Suprapubic skin (tissue), 4 donors: ENCODE data around the gene NRCAM. TPM values are rescaled to one million over a fixed set of nuclear protein-coding genes. Genes with fewer than 3 reads are reported as not detected.
"Not testable (repeated sequence)": the region's sequence is repeated elsewhere in the genome, so short reads cannot be mapped to it uniquely, and the experiment has no call there.

Experiments
- DNase-seq, 2 donors: peaks; one replicate each; pipeline ENCODE4 v3.0.0-alpha.2; 2019; ENCODE audit warnings: low spot score in 2 of 2
- H3K27ac ChIP-seq: fragments of 200-600 bp; sonication (generic); one replicate; pipeline ENCODE4 v1.5.1; 2019
- H3K27me3 ChIP-seq: fragments of 200-600 bp; sonication (generic); one replicate; pipeline ENCODE4 v1.5.1; 2019
- H3K36me3 ChIP-seq: fragments of 200-600 bp; sonication (generic); one replicate; pipeline ENCODE4 v1.5.1; 2019
- H3K4me1 ChIP-seq: fragments of 200-600 bp; sonication (generic); one replicate; pipeline ENCODE4 v1.5.1; 2019
- H3K4me3 ChIP-seq: fragments of 200-600 bp; sonication (generic); one replicate; pipeline ENCODE4 v1.5.1; 2019; ENCODE audit warnings: mild to moderate bottlenecking
- H3K9me3 ChIP-seq: fragments of 200-600 bp; sonication (generic); one replicate; pipeline ENCODE4 v1.5.1; 2019
- EP300 ChIP-seq: sonication (generic); formaldehyde crosslinking; IDR thresholded peaks from one replicate; pipeline ENCODE4 v1.6.1; 2017; ENCODE audit warnings: antibody characterized with exemption
- POLR2A ChIP-seq, 2 donors: fragments of 450-650 bp; IDR thresholded peaks; one replicate each; pipeline ENCODE4 v1.6.1; 2017; ENCODE audit warnings: antibody characterized with exemption in 2 of 2, mild to moderate bottlenecking in 2 of 2, moderate library complexity in 2 of 2
- POLR2AphosphoS5 ChIP-seq, 3 donors: sonication (generic); formaldehyde crosslinking; IDR thresholded peaks; one replicate each; pipeline ENCODE4 v1.6.1; 2017; ENCODE audit warnings: antibody characterized with exemption in 3 of 3
- WGBS: methylation state at CpG from one replicate; pipeline ENCODE4 v1.1.5; 2018; 5-methylcytosine and 5-hydroxymethylcytosine counted together
- total RNA-seq, 4 donors: library from RNA; depleted of rRNA; stranded (reverse); fragments of >200 nt; gene quantifications; one replicate each; pipeline ENCODE4 v1.1.0, GENCODE V29; 2016
- TF ChIP-seq, protein P1 (sequence below), 2 donors: fragments of 200-600 bp in 1 of 2; fragments of 450-650 bp in 1 of 2; sonication (generic) in 1 of 2; IDR thresholded peaks; one replicate each; pipeline ENCODE4 v1.5.1; 2016 to 2019; ENCODE audit warnings: antibody characterized with exemption in 2 of 2, mild to moderate bottlenecking in 1 of 2, moderate library complexity in 1 of 2

Gene NRCAM
- total RNA-seq, 4 donors from 2014 or later, result 2.3 to 7.2 (median 2.8) TPM

DNA sequence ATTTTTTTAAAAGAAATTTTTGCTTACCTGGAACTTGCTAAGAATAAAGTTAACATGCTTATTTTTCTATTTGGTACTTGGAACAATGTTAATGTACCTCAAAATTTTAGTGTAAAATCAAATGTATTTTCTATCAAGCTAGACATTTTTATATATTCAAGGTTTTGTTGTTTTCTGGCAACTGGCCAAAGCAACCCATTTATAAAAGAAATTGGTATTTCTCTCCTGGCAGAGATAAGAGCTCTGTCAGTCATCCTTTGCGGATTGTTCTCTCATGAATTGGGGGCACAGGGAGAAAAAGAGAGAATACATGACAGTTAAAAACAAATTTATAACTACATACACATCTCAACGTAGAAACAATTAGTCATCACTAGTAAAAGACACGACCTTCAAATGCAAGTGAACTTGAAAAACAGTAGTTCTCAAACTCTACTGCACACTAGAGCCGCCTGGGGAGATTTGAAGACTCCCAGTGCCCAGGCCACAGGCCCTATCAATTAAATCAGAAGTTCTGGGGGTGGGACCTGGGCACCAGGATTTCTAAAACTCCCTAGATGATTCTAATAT lies 173.7 kb downstream of the NRCAM start:
- no peak for DNase-seq
- H3K9me3 ChIP-seq, result no peaks in the 10 kb centered on the region
- H3K27me3 ChIP-seq, result no peaks in the 10 kb centered on the region
- TF ChIP-seq POLR2AphosphoS5 (IDR thresholded peaks at IDR 0.05) (no peak), POLR2A (IDR thresholded peaks at IDR 0.05) (no peak), EP300 (no peak)
- TF ChIP-seq, protein P1, sequence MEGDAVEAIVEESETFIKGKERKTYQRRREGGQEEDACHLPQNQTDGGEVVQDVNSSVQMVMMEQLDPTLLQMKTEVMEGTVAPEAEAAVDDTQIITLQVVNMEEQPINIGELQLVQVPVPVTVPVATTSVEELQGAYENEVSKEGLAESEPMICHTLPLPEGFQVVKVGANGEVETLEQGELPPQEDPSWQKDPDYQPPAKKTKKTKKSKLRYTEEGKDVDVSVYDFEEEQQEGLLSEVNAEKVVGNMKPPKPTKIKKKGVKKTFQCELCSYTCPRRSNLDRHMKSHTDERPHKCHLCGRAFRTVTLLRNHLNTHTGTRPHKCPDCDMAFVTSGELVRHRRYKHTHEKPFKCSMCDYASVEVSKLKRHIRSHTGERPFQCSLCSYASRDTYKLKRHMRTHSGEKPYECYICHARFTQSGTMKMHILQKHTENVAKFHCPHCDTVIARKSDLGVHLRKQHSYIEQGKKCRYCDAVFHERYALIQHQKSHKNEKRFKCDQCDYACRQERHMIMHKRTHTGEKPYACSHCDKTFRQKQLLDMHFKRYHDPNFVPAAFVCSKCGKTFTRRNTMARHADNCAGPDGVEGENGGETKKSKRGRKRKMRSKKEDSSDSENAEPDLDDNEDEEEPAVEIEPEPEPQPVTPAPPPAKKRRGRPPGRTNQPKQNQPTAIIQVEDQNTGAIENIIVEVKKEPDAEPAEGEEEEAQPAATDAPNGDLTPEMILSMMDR (IDR thresholded peaks at IDR 0.05), result no peak
- WGBS, result 35% methylated on average over 4 of the region's 4 CpGs
- H3K4me1 ChIP-seq, result no peaks in the 10 kb centered on the region
- no peak overlapping the region for H3K4me3 ChIP-seq
- H3K27ac ChIP-seq, result no peak overlapping the region
- H3K36me3 ChIP-seq, result no peaks in the 10 kb centered on the region

DNA sequence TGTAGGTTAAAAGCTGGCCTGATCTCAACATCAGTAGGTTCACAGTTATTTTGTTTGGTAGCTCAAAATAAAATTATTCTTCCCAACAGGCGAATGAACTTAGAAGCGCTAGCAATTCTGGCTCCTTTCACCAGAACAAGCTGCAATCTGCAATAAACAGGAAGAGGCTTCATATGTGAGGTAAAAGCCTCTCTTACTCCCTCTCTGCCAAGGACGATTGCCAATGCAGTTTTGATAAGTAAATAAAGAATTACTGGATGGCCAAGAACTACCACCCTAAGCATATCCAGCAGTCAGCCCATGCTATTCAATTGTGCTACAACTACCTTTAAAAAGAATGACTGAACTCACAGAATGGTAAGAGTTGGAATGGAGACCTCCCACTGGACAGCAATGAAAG lies 176.1 kb downstream of the NRCAM start:
- Histone ChIP-seq H3K4me3 (no peak overlapping the region), H3K36me3 (no peaks in the 10 kb centered on the region), H3K27me3 (no peaks in the 10 kb centered on the region), H3K9me3 (no peaks in the 10 kb centered on the region), H3K27ac (no peak overlapping the region), H3K4me1 (no peaks in the 10 kb centered on the region)
- WGBS, result 39% methylated on average over 3 of the region's 3 CpGs
- no peak for DNase-seq
- no peak for TF ChIP-seq EP300

DNA sequence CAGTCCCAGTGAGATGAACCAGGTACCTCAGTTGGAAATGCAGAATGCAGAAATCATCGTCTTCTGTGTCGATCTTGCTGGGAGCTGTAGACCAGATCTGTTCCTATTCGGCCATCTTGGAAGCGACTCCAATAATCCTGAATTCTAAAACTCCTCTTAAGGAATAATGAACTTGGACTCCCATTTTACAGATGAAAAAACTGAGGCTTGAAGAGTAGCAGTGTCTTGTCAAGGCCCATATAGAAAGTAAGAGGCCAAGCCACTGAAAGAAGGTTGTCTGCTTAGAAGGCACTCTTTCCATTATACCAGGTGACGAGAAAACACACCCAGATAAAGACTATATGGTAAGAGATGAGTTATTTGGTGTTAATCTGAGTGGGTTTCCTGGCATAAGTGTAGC lies 177.5 kb downstream of the NRCAM start:
- H3K27ac ChIP-seq, result no peak overlapping the region
- H3K36me3 ChIP-seq, result no peaks in the 10 kb centered on the region
- H3K27me3 ChIP-seq, result no peaks in the 10 kb centered on the region
- no peaks in the 10 kb centered on the region for H3K4me1 ChIP-seq
- H3K4me3 ChIP-seq, result no peak overlapping the region
- no peak for TF ChIP-seq POLR2AphosphoS5 (IDR thresholded peaks at IDR 0.05)
- TF ChIP-seq EP300, result no peak
- TF ChIP-seq, protein P1 (IDR thresholded peaks at IDR 0.05), result no peak
- no peak for TF ChIP-seq POLR2A (IDR thresholded peaks at IDR 0.05)
- H3K9me3 ChIP-seq, result peaks cover 3% of the 10 kb centered on the region
- no peak for DNase-seq
- WGBS, result 98% methylated on average over 5 of the region's 5 CpGs

DNA sequence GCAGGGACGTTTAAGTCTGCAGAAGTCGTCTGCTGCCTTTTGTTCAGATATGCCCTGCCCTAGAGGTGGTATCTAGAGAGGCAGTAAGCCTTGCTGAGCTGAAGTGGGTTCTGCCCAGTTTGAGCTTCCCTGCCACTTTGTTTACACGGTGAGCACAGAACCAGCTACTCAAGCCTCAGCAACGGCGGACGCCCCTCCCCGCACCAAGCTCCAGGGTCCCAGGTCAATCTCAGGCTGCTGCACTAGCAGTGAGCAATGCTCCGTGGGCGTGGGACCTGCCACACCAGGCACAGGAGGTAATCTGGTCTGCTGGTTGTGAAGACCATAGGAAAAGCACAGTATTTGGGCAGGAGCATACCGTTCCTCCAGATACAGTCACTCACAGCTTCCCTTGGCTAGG lies 178.0 kb downstream of the NRCAM start:
- no peak overlapping the region for H3K27ac ChIP-seq
- no peak overlapping the region for H3K4me3 ChIP-seq
- H3K27me3 ChIP-seq, result no peaks in the 10 kb centered on the region
- H3K4me1 ChIP-seq, result no peaks in the 10 kb centered on the region
- no peaks in the 10 kb centered on the region for H3K36me3 ChIP-seq
- TF ChIP-seq EP300, result no peak
- TF ChIP-seq, protein P1 (IDR thresholded peaks at IDR 0.05), result no peak
- no peak for TF ChIP-seq POLR2AphosphoS5 (IDR thresholded peaks at IDR 0.05)
- TF ChIP-seq POLR2A (IDR thresholded peaks at IDR 0.05), result no peak
- no peak for DNase-seq
- WGBS, result 93% methylated on average over 6 of the region's 10 CpGs
- H3K9me3 ChIP-seq, result peaks cover 3% of the 10 kb centered on the region

DNA sequence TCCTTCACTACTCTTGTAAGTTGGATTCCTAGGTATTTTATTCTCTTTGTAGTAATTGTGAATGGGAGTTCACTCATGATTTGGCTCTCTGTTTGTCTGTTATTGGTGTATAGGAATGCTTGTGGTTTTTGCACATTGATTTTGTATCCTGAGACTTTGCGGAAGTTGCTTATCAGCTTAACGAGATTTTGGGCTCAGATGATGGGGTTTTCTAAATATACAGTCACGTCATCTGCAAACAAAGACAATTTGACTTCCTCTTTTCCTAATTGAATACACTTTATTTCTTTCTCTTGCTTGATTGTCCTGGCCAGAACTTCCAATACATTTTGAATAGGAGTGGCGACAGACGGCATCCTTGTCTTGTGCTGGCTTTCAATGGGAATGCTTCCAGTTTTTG lies 181.8 kb downstream of the NRCAM start:
- not testable (repeated sequence) for H3K4me3 ChIP-seq, H3K4me1 ChIP-seq, H3K9me3 ChIP-seq, H3K27ac ChIP-seq, H3K36me3 ChIP-seq, H3K27me3 ChIP-seq, DNase-seq
- WGBS, result 78% methylated on average over 5 of the region's 5 CpGs

DNA sequence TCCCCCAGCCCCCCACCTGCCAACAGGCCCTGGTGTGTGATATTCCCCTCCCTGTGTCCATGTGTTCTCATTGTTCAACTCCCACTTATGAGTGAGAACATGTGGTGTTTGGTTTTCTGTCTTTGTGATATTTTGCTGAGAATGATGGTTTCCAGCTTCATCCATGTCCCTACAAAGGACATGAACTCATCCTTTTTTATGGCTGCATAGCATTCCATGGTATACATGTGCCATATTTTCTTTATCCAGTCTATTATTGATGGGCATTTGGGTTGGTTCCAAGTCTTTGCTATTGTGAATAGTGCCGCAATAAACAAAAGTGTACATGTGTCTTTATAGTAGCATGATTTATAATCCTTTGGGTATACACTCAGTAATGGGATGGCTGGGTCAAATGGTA lies 183.3 kb downstream of the NRCAM start:
- H3K4me1 ChIP-seq, H3K36me3 ChIP-seq, H3K27me3 ChIP-seq, H3K9me3 ChIP-seq, DNase-seq, H3K4me3 ChIP-seq, H3K27ac ChIP-seq: not testable (repeated sequence)
- 100% methylated on average over 1 of the region's 1 CpG for WGBS

DNA sequence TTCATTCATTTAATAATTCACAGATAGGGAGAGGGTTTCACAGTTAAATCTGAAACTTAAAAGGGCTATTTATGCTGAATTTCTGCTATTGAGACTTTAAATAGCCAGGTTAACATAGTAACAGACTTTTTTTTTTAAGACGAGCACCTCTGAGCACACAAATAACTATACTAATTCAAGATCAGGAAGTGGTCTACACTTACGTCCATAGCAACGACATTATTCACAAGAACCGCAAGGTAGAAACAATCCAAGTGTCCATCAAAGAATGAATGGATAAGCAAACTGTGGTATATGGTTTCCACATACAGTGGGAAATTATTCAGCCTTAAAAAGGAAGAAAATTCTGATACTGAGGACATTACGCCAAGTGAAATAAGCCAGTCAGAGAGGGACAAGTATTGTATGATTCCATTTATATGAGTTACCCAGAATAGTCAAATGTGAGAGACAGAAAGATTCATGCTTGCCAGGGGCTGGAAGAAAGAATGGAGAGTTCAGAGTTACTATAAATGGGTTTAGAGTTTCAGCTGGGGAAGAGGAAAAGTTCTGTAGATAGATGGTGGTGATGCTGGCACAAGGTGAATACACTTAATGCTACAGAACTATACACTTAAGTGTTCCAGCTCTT lies 185.7 kb downstream of the NRCAM start:
- H3K4me3 ChIP-seq, result no peak overlapping the region
- H3K27ac ChIP-seq, result no peak overlapping the region
- H3K27me3 ChIP-seq, result no peaks in the 10 kb centered on the region
- WGBS, result 76% methylated on average over 5 of the region's 5 CpGs
- no peaks in the 10 kb centered on the region for H3K4me1 ChIP-seq
- H3K36me3 ChIP-seq, result no peaks in the 10 kb centered on the region
- peaks cover 3% of the 10 kb centered on the region for H3K9me3 ChIP-seq
- no peak for DNase-seq
- TF ChIP-seq POLR2AphosphoS5 (IDR thresholded peaks at IDR 0.05) (no peak), EP300 (no peak), POLR2A (IDR thresholded peaks at IDR 0.05) (no peak)
- TF ChIP-seq, protein P1 (IDR thresholded peaks at IDR 0.05), result no peak
